C4-2B (cell line): ENCODE results near the gene CCDC171.
A peak's percentile ranks its signal among the peaks of the same experiment; 100 is the strongest.

Source experiments
- H3K27ac ChIP-seq: fragments of 450-650 bp; 2 replicates; pipeline ENCODE4 v1.5.1; 2017
- ZFX ChIP-seq: fragments of 450-650 bp; IDR thresholded peaks from 2 replicates; pipeline ENCODE4 v1.6.1; 2017
- TF ChIP-seq, protein P1 (sequence below): fragments of 450-650 bp; conservative IDR thresholded peaks from 2 replicates; pipeline ENCODE4 v1.5.1; 2017; ENCODE audit warnings: mild to moderate bottlenecking

The CCDC171 gene

DNA sequence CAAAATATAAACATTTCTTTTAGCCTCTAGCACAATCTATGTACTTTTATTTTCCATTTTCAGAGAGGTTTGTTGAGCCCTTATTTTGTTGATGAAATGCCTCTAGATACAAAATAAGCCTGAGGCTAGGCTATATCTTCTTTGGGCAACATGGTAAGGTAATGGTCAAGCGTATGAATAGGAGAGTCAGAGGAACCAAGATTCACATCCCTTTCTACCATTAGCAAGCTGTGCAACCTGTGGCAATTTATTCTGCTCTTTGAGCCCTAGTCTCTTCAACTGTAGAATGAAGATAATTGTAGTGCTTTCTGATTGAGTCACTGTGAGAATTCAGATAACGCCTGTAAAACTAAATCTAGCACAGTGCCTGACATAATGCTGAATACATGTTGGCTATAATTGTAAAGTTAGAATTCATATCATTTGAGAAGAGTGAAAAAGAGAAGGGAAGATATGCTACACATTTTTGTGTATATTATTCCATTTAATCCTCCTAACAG lies 412.5 kb downstream of the CCDC171 start:
- TF ChIP-seq ZFX, result no peak
- TF ChIP-seq, protein P1, sequence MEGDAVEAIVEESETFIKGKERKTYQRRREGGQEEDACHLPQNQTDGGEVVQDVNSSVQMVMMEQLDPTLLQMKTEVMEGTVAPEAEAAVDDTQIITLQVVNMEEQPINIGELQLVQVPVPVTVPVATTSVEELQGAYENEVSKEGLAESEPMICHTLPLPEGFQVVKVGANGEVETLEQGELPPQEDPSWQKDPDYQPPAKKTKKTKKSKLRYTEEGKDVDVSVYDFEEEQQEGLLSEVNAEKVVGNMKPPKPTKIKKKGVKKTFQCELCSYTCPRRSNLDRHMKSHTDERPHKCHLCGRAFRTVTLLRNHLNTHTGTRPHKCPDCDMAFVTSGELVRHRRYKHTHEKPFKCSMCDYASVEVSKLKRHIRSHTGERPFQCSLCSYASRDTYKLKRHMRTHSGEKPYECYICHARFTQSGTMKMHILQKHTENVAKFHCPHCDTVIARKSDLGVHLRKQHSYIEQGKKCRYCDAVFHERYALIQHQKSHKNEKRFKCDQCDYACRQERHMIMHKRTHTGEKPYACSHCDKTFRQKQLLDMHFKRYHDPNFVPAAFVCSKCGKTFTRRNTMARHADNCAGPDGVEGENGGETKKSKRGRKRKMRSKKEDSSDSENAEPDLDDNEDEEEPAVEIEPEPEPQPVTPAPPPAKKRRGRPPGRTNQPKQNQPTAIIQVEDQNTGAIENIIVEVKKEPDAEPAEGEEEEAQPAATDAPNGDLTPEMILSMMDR, result no peak
- H3K27ac ChIP-seq, result no peak overlapping the region

DNA sequence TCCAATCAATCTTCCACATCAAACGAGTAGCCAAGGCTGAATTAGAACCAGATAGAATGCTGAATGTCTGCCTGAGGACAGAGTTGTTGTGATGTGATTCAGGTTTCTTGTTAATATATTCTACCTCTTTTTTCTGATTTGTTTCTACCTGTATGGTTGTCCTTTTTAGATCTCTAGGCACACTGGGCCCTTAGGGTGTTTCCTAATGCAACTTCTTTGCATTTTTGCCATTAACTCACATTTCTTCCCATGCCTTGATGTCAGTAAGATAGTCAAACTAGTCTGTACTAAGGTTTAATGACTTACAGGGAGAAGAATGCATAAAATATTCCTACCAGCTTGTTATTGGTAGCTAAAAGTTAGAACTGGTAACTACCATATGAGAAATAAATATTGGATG lies 413.6 kb downstream of the CCDC171 start:
- TF ChIP-seq, protein P1, result no peak
- no peak for TF ChIP-seq ZFX
- H3K27ac ChIP-seq, result no peak overlapping the region

DNA sequence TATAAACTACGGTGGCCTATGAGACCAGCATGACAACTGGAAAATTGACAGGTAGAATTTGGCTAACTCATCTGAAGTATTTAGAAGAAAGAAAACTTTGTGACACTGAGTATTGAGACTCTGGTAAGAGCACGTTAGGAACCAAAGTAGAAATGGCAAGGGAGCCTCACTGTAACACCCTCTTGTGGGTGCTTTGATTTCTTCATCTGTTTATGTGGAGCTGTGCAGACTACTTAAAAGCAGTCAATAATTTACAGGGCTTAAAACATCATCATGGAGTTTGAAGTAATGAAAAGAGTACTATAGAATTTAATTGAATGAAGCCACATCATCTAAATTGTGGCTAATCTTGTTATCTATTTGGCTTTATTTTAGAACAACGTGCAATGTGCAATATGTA lies 414.2 kb downstream of the CCDC171 start:
- H3K27ac ChIP-seq, result no peak overlapping the region
- TF ChIP-seq, protein P1, result peak; percentile 14
- no peak for TF ChIP-seq ZFX

DNA sequence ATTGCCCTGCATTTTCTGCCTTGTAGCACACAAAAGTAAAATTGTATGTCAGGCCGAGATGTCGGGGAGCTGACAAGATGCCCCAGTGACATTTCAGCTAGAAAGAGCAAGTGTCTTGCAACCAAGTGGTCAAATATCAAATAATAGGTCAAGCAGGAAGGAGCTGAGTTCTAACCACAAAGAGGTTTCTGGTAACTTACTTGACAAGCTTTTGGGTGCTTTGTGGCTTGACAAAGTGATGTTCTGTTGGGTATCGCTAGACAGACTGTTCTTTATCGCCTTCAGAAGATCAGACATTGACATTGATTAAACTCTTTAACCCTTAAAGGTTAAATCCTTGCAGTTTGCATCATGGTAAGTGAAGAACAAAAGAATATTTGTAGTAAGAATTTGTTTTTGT lies 419.9 kb downstream of the CCDC171 start:
- no peak overlapping the region for H3K27ac ChIP-seq
- no peak for TF ChIP-seq ZFX
- TF ChIP-seq, protein P1, result no peak

DNA sequence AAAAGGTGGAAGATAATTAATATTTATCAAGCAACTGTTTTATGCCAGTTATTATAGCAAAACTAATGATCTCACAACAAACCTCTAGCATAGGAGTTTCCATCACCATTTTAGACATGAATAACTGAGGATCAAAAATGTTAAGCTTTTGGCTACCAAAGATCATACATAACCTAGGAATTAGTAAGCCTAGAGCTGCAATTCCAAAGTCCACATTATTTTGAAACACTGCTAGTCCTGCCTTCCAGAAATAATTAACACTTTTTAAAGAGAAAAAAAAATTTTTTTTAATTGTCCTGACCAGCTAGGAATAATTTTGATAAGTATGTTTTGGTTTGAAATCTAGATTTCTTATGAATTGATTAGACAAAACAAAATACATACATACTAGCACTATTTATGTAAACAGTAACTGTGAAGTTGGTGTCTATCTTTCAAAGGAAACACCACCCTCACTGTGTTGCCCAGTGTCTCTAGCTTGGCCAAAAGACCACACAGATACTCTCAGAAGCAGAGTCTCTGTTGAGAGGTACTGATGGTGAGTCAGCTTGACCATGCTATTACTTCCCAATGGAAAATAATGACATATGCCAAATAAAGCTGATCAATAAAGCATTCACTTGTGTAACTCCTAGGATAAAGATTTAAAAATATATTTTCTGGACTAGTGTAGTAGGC lies 422.4 kb downstream of the CCDC171 start:
- no peak overlapping the region for H3K27ac ChIP-seq
- no peak for TF ChIP-seq ZFX
- TF ChIP-seq, protein P1, result no peak

DNA sequence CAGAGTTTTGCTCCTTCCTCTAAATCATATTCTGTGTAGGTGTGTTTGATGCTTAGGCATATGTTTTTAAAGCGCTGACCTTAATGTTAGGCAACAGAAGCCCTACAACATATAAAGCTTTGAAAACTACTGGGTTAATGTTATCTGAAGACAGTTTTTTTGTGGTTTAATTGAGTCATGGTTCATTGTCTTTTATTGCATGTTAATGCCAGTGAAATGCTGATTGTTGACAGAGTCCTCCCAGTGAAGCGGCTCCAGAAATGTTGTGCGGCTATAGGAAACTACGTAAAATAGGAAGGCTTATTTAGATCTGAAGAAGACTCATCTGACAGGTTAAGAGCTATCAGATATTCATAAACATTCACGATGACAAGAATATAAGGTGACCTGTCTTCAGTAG lies 424.6 kb downstream of the CCDC171 start:
- TF ChIP-seq, protein P1, result no peak
- no peak for TF ChIP-seq ZFX
- H3K27ac ChIP-seq, result no peak overlapping the region

DNA sequence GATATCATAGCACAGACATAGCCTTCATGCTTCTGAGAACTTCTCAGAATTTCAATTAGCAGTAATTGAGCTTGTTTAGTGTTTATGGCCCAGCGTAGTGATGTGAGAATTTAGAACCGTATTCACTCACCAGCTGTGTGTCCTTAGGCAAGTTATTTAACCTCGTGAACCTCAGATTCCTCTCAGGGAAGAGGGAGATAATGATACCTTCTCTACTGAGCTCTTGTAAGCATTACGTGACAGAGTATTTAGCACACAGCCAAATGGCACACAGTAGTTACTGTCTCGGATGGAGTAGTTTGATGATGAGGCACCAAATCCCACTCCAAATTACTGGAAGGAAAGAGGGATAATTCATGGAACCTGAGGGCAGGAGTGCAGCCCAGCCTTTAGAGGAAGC lies 429.3 kb downstream of the CCDC171 start:
- TF ChIP-seq ZFX, result no peak
- TF ChIP-seq, protein P1, result no peak
- H3K27ac ChIP-seq, result no peak overlapping the region
